Activated CD4-positive, alpha-beta T cell treated with anti-CD3 and anti-CD28 coated beads for 4 hours (primary cell): ENCODE data around the gene STX16.
"Not testable (repeated sequence)": the region's sequence is repeated elsewhere in the genome, so short reads cannot be mapped to it uniquely, and the experiment has no call there.

Source experiments
- DNase-seq, 2 donors: peaks; one replicate each; pipeline ENCODE4 v3.0.0-alpha.2; 2020

STX16 gene

DNA sequence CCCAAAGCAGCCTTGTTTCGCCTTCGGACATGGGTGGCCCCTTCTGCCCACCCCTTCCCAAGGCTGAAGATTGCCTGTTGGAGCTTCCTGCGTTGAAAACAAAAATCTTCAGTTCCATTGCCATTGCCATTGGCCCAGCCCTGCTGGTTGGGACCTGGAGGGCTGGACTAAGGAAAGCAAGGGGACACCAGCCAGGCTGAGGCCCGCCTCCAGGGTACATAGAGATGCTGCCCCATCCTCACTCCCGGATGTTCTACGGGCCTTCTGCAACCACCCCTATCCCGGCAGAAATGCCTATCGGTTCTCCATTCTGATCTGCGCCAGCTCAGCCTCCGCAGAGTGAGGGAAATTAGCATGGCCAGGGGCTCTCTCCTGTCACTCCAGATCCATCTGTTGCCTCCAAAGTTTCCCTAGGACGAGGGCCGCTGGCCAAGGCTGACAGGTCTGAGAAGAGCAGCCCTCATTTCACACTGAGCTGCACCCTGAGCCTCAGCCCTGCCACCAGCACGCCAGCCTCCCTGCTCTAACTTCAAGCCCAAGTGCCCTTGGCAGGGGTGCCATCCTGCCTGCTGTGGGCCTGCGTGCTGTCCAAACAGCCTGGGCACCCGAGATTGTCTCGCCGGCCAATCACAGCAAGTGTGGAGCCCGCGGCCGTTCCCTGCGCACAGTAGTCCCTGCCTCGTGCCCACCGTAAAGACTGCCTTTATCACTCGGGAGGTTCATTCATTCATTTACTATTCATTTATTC, 13.4 kb upstream of the STX16 start:
- no peak for DNase-seq

DNA sequence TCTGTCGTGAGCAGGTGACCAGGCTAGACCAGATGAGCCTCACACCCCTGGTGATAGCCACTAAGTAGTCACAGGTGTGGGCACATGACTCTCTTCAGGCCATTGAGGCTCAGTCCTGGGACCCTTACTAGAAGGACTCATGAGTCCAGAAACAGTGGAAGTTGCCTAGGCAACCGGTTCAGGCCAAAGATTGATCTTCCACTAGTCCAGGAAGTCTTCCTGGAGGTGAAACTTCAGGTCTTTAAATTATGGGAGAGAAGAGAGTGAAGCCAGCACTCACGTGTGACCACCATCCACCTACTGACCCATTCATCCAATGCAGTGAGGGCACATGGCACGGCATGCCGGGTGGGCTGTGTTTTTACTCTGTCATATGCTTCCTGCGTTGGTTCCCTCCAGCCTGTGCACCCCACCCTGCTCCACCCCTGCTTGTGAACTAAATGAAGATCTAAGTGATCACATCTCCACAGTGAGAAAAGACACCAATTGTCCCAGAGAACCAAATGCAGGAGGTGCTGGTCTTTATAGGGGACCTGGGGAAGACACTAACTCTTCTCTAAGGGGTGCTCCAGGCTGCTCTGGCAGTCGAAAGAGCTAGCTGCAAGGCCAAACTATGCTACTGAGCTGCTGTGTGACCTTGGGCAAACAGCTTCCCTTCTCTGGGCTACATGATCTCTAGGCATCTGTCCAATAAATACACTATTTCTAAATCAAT, 12.5 kb upstream of the STX16 start:
- DNase-seq: no peak

DNA sequence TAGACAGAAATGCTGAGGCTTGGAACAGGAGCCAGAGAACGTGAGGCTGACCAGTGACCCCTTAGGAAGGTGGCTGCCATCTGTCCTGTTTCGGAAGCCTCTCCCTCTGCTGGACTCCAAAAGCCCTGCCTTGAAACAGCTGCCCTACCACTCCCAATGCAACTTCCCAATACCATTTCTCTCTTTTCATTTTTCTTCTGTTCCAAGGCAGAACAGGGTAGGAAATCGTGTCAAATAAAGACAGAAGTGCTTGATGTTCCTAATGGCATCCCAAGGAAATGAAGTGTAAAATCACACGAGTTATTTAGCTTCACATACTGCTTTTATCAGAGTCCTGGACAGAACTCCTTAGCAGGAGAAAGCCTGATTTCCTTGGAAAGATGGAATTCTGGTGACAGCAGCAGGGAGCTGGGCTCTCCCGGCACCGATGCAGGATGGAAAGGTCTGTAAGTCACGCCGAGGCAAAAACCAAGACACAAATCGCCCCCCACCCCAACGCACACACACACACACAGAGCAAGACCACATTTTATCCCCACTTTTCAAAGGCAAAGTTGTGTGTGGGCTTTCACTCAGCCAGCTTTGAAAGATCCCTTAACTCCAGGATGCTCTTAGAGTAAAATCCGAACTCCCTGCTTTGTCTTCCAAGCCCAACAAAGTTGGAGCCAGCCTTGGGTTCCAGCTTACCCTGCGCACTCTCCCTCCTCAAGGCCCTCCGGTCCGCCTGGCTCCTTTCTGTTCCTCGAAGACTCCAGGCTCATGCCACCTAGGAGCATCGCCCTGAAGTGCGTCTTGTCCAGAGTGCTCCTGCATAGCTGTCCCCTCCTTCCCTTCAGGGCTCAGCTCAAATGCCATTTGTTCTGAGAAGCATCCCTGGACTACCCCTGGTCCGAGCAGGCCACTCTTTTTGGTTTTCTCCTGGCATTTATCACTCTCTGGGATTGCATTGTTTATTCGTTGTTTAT, 11.6 kb upstream of the STX16 start:
- no peak for DNase-seq

DNA sequence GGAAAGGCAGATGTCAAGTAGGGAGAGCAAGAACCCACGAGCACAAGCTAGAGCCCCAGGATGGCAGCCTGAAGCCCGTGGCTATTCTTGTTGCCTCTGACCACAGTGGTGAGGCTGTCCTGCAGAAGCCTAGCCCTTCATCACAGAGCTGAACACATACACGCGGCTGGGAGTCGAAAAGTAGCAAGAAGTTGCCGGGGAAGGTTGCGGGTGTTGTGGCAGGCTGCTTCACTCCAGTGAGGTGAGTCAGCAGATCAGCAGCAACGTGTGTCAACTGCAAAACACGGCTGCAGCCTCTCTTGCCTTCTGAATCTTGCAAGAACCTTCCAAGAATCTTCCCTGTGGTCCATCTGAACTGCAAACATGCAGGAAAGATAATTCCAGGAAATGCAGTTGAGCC, 10.6 kb upstream of the STX16 start:
- DNase-seq: no peak

DNA sequence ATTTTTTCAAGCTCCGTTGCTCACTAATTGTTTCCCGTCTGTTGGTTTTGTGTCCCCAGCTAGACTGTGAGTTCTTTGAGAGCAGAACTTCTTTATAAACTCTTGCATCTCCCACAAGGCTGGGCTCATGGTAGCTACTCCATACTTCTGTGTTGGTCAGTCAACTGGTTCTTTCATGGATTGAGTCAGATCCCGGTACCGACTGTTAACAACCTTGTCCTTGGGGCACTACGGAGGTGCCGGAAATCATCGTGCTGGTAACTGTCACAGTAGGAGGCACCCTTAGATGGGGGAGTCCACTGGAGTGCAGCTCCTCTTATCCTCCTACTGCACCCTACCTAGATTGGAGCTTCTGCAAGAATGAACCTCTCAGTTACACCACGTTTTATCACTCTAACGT, 8.6 kb upstream of the STX16 start:
- no peak for DNase-seq

DNA sequence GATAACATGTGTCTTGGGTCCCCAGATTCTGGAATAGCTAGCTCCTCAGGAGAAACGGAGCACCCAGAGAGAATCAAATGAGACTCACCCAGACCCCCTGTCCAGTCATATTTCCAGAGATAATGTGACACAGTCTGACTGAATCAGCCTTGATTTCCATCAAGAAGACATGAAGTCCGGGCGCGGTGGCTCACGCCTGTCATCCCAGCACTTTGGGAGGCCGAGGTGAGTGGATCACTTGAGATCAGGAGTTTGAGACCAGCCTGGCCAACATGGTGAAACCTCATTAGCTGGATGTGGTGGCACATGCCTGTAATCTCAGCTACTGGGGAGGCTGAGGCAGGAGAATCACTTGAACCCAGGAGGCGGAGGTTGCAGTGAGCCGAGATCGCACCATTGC, 8.2 kb upstream of the STX16 start:
- not testable (repeated sequence) for DNase-seq

DNA sequence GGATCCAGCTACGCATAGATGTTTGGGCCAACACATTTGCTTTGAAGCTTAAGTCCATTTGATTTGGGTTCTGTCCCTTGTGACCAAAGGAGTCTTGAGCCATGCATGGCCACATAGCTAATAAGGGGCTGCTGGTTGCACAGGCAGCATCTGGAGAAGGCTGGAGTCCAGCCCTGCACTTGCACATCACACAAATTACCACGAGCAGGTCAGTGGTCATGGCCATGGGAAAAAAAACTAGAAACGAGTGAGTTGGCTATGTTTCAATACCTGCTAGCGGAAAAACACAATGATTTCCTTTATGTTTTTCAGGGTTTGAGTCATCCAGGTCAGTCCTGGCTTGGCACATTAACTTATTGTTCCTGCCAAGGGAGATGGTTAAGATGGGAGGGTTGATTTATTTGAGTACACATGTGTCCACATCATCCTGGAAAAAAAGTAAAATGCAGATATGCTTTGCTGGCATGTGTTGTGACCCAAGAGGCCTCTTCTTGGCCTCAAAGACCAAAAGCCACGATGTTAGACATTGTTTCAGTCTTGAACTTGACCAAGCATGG, 5.6 kb upstream of the STX16 start:
- no peak for DNase-seq

DNA sequence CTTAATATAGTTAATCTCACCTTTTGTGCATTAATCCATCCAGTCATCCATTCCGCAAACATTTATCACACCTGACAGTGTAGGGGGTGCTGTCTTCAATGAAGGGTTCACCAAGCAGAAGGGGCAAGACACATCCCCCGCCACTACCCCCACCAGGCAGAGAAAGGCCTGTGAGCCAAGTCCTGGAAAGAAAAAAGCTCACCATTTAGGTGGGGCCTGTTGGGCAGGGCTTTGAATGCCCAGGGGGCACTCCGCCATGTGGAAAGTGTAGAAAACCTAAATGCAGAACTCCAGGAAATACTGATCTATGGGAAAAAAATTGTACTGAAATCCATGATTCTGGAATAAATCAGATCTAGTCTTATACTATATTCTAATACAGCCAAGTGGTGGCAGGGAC, 4.8 kb upstream of the STX16 start:
- DNase-seq: no peak

DNA sequence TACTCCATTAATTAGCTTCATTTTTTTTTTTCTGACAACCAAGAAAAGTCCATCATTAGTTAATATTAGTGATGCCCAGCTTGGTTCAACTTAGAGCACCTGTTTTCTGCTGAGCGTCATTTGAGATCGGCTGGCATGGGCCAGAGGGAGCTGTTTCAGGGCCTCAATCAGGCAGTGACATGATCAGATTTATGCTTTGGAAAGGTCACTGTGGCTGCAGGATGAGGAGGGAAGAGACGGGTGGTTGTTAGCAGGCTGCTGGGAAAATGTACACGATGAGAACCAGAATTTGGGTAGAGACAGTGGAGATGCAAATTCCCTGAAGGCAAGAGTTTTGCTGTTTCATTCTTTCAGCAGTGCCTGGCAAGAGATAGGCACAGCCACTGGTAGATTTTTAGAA, 4.4 kb upstream of the STX16 start:
- DNase-seq: no peak

DNA sequence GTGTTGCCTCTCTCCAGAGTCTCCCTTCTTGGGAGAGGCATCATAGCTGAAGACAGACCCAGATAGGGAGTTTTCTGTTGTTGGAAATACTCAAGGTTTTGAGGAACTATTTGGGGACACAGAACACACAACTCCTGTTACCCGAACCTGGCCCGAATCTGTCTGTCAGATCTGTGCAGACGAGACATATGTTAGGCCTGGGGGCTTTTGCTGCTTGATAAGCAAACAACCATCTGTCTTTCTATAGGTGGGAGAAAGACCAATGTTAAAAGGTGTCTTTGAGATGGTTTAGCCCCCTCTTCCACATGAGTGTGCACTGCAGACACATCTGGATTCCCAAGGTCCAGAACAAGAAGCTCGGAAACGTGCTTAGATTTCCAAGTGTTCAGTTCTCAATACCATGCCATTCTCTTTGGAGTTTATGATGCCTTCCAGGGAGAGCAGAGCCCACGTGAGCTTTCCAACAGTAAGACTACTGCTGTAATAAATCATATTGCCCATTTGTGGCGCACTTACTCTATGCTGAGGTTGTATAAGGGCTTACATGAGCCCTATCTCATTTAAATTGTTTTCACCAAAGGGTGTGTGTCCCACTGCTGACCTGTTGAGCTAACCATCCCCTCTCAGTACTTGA, 3.8 kb upstream of the STX16 start:
- no peak for DNase-seq

DNA sequence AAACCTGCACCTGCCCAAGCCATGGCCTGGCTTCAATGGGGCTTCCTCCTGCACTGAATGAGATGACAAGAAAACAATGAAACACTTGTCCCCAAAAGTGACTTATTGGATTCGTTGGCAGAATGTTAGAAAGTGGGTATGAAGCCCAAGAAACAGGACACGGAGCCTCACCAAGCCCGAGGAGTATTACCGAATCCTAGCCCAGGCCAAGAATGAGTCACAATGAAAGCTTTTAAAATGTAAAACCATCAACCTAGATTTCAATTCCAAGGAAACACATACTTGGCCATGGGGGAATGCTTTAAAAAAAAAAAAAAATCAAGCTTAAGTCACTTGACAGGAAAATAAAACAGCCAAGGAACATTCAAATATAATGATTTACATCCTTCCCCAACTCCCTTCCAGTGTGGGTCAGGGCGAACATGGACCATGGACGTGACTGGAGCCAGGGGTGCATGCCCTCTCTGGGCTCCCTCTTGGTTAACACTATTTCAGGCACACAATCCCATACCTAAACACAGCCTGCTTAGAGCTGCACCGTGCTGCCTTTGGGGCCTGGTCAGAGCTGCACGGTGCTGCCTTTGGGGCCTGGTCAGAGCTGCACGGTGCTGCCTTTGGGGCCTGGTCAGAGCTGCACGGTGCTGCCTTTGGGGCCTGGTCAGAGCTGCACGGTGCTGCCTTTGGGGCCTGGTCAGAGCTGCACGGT, 3.1 kb upstream of the STX16 start:
- DNase-seq: no peak

DNA sequence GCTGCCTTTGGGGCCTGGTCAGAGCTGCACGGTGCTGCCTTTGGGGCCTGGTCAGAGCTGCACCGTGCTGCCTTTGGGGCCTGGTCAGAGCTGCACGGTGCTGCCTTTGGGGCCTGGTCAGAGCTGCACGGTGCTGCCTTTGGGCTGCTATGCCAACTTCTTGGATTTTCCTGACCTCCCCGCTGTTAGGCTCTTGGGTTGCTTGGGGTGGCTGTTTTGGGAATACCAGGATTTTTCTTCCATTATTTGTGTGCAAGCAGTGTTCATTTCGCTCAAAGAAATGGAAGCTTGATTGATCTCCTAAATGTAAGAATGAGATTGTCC, 2.6 kb upstream of the STX16 start:
- DNase-seq: not testable (repeated sequence)

DNA sequence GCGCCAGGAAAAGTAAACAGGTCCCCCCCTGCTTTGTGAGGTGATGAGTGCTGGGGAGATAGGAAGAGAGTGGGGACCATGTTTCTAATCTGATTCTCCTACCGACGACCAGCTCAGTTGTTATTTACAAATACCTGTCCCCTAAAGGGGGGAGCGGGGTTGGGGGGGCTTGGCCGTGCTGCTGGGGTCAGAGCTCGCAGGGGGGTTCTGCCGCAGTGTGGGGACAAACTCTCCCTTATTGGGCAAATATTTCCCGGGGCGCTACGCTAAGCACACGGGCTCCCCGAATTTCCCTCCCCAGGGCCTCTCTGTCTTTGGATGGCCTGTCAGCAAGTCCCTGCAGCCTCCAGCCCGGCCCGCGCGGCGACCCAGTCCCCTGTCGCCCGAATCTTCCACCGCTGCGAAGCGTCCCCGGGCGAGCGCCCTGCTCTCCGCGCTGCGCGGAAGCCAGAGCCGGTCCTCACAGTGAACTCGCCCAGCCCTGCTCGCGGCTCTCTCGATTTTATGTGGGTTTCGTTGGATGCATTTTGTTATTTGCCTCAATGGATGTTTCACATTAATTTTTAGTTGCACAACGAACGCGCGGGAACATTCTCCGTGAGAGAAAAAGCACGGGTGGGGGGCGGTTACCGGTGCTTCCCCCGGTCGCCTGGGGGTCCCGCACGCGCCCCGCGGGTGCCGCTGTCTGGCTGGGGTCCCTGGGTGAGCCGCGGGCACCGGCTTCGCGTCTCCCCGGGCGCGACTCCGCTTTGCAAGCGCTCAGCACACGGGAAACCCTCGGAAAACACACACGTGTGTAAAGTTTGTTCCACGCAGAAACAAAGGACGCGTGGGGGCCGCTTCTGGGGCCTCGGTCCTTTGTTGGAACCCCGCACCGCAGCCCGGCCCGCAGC, 1.5 kb upstream of the STX16 start:
- peak; percentile 26 to 32 for DNase-seq

DNA sequence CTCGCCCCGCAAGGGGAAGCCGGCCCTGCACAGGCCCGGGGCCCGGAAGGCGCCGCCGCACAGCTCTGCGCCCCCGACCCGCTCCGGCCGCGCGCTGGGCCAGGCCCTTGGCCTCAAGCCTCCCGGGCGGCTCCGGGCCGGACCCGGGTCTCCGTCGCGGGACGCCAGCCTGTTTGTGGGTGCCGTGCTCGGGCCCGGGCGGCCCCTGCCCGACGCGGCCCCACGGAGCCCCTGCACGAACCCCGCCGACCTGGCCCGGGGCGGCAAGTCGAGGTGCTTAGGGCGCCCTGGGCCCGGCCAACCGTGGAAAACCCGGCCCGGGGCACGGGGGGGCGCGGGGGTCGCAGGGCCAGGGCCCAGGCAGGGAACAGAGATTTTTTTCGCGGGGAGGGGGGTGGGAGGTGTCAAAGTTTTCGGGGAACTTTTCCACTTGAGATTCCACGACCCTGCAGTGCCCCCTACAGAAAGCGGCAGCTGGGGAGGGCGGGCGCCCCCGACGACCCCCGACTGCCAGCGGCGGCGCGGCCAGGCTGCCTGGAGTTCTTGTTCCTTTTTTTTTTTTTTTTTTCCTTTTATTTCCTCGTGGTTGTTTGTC, 805 bp upstream of the STX16 start:
- DNase-seq: peak; percentile 37 to 41

DNA sequence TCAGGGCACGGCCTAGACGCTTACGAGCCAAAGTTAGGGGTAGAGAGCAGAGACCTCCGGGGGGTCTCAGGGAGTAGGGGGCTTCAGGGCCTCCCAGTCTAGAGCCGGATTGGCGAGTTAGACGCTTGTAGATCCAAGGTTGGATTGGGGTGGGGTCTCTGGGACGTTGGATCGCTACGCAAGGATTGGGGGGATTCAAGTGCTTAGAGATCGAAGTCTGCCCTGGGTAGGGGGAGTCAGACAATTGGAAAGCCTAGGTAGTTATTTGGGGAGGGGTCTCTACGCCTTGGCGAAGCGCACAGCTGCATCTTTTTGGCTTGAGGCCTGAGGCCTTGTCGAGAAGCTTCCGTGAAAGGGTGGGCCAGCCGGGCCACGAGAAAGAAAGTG, 469 bp downstream of the STX16 start:
- DNase-seq: no peak

DNA sequence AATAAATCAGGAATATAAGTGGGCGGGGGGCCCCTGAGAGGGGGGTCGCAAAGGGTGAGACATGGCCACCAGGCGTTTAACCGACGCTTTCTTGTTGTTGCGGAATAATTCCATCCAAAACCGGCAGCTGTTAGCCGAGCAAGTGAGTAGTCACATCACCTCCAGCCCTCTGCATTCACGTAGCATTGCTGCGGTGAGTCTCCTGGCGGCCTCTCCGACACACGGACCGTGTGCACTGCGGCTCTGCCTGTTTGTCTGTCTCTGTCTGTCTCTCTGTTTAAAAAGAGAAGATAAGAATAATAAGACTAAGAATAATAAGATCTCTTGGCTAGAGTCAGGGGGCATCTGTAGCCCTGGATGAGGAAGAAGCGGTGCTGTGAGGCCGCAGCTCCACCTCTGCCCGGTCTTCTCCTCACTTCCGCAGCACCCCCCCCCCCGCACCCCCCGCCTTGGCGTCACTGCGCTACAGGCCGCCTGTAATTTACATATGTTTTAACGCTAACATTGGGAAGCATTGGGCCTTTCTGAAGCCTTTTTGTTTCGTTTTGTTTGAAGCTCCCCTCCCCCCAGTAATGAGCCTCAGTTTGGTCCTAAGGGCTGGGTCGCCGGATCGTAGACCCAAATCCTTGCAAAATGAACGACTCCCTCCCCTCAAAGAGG, 993 bp downstream of the STX16 start:
- DNase-seq: peak; percentile 65 to 66

DNA sequence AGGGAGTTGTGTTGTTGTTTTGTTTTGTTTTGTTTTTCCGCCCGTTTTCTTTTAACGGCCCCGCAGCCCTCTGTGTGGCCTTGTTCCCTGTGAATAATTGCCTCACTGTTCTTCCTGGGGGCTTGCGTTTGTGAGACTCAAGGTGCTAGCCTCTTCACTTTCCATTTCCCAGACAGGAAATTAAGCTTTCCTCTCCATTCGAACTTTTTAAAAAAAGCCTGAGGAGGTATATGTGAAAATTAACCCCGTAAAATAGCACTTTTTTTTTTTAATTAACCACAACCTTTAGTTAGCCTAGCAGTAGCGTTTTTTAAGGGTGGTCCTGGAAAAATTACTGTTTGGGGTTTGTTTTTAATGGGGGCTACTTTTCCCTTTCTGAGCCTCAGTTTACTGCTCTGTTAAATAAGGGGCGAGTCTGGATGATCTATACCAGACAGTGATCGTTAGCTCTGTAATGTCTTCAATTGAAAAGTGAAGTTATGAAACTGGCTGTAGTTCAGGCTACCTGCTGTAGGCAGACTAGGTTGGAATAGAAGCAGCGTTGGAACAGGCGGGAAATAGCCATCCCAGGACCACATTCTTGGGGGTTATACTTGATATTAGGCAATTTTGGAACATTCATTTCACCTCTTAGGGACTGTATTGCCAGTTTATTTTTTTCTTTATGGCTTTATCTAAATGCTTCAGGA, 1.7 kb downstream of the STX16 start:
- peak in 1 of 2 donors; percentile 4 for DNase-seq

DNA sequence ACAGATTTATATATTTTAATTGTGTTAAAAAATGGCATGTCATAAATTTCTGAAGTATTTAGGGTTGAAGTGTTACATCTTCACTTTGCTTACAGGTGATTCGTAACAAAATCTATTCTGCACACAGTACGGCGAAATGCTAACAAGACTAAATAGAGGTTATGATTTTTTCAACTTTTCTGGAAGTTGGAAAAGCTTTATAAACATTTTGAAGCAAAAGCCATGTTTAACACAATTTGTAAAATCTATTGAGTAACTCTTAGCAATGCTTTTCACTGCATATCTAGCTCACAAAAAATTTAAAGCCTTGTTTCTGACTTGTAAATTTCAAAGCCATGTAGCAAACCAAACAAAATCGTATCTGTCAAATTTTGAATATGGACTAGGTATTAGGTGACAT, 3.3 kb downstream of the STX16 start:
- DNase-seq: no peak

DNA sequence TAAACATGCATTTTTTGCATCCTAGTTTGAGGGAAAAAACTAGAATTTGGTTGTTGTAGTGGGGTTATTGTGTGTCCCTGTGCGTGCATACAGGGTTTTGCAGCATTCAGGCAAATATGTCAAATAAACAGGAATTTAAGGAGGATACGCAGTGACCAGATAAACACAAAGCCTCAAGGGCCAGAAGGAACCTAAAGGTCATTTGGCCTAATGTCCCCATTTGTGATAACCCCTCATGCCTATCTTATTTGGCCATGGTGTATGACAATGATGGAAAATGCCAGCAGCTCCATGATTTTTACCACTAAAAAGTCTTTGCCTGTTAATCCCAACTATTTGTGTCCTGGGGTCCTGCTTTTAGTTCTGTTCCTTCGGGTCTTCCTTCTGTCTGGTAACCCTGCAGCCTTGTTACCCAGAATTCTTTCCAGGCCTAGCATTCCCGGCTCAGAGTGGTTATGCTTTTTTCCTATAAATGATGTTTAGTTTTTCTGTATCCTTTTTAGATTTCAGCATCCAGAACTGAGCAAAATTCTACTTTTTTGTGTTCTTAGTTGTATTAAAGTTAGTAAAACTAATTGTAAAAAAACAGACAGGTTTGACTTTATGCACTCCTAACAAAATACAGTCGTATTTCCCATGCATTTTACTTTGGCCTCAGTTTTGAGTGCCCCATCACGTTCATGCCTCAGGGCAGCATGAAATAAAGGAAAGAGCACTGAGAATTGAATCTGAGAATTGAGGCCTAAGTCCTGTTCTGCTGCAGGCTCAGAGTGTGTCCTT, 4.4 kb downstream of the STX16 start:
- no peak for DNase-seq
